HG02610 (cell line): ENCODE measurements around the gene TDP1.
"Not testable (repeated sequence)": the region's sequence is repeated elsewhere in the genome, so short reads cannot be mapped to it uniquely, and the experiment has no call there.

Experiments
- ATAC-seq: cut with Tn5 transposase; IDR thresholded peaks from one replicate; pipeline ENCODE4 v1.9.1; 2021; ENCODE audit warnings: mild to moderate bottlenecking, moderate library complexity; ENCODE audit not compliant: unreplicated experiment

TDP1 gene

GRCh38 chr14:90042496-90043252, 86.9 kb downstream of the TDP1 start:
- no peak for ATAC-seq

GRCh38 chr14:90045616-90046015, 89.9 kb downstream of the TDP1 start:
- no peak for ATAC-seq

GRCh38 chr14:90049390-90049789, 93.7 kb downstream of the TDP1 start:
- ATAC-seq: no peak

- ATAC-seq: no peak
These were observed 94.5 kb downstream of the TDP1 start for GRCh38 chr14:90050271-90050670.

GRCh38 chr14:90053044-90053443, 97.3 kb downstream of the TDP1 start:
- ATAC-seq: no peak

- ATAC-seq: no peak
These were observed 99.1 kb downstream of the TDP1 start for GRCh38 chr14:90054803-90055202.

GRCh38 chr14:90056826-90057225, 101.1 kb downstream of the TDP1 start:
- no peak for ATAC-seq

- ATAC-seq: no peak
These were observed 103.2 kb downstream of the TDP1 start for GRCh38 chr14:90058876-90059458.

GRCh38 chr14:90060312-90060964, 104.7 kb downstream of the TDP1 start:
- peak; percentile 53 for ATAC-seq

- ATAC-seq: no peak
These were observed 105.4 kb downstream of the TDP1 start for GRCh38 chr14:90060965-90061684.

GRCh38 chr14:90061685-90062126, 106.0 kb downstream of the TDP1 start, which contains the start of gene KCNK13:
TSS of gene KCNK13 (plus strand) at chr14:90061994. CDS start at chr14:90062206, 212 bp downstream.
- ATAC-seq: no peak

- no peak for ATAC-seq
These were observed 106.5 kb downstream of the TDP1 start for GRCh38 chr14:90062127-90062794.

- ATAC-seq: no peak
These were observed 107.3 kb downstream of the TDP1 start for GRCh38 chr14:90062822-90063539.

- no peak for ATAC-seq
These were observed 116.6 kb downstream of the TDP1 start for GRCh38 chr14:90072350-90072749.

- no peak for ATAC-seq
These were observed 123.8 kb downstream of the TDP1 start for GRCh38 chr14:90079576-90079975.

GRCh38 chr14:90087433-90087832, 131.7 kb downstream of the TDP1 start:
- ATAC-seq: no peak

GRCh38 chr14:90088176-90088575, 132.4 kb downstream of the TDP1 start:
- ATAC-seq: no peak

GRCh38 chr14:90089486-90089885, 133.8 kb downstream of the TDP1 start:
- ATAC-seq: not testable (repeated sequence)

GRCh38 chr14:90091393-90091792, 135.7 kb downstream of the TDP1 start:
- no peak for ATAC-seq

GRCh38 chr14:90093942-90094595, 138.3 kb downstream of the TDP1 start:
- no peak for ATAC-seq
